ENCODE measurements around the gene RBBP8.

The RBBP8 gene

GRCh38 chr18:22961156-22961555 is 28.0 kb downstream of the RBBP8 start:
- H3K4me3 ChIP-seq (ENCODE audit: low read depth, low read length), result no peak overlapping the region
- no peak for TF ChIP-seq CTCF (IDR thresholded peaks at IDR 0.05; ENCODE audit: insufficient read depth, low read depth, low read length, missing control alignments)
- DNase-seq (ENCODE audit: low read depth), result no peak

- no peak overlapping the region for H3K4me3 ChIP-seq (ENCODE audit: low read depth, low read length)
- no peak for DNase-seq (ENCODE audit: low read depth)
- no peak for TF ChIP-seq CTCF (IDR thresholded peaks at IDR 0.05; ENCODE audit: insufficient read depth, low read depth, low read length, missing control alignments)
Observed at GRCh38 chr18:22962004-22962403, 28.9 kb downstream of the RBBP8 start.

GRCh38 chr18:22964116-22964515 is 31.0 kb downstream of the RBBP8 start:
- no peak for TF ChIP-seq CTCF (IDR thresholded peaks at IDR 0.05; ENCODE audit: insufficient read depth, low read depth, low read length, missing control alignments)
- no peak overlapping the region for H3K4me3 ChIP-seq (ENCODE audit: low read depth, low read length)
- DNase-seq (ENCODE audit: low read depth), result no peak

- no peak for DNase-seq (ENCODE audit: low read depth)
- H3K4me3 ChIP-seq (ENCODE audit: low read depth, low read length), result no peak overlapping the region
- TF ChIP-seq CTCF (IDR thresholded peaks at IDR 0.05; ENCODE audit: insufficient read depth, low read depth, low read length, missing control alignments), result no peak
Observed at GRCh38 chr18:22964722-22965121, 31.6 kb downstream of the RBBP8 start.

- DNase-seq (ENCODE audit: low read depth), result no peak
- no peak overlapping the region for H3K4me3 ChIP-seq (ENCODE audit: low read depth, low read length)
- no peak for TF ChIP-seq CTCF (IDR thresholded peaks at IDR 0.05; ENCODE audit: insufficient read depth, low read depth, low read length, missing control alignments)
Observed at GRCh38 chr18:22971038-22971437, 37.9 kb downstream of the RBBP8 start.

GRCh38 chr18:22974001-22974400 is 40.9 kb downstream of the RBBP8 start:
- TF ChIP-seq CTCF (IDR thresholded peaks at IDR 0.05; ENCODE audit: insufficient read depth, low read depth, low read length, missing control alignments), result no peak
- H3K4me3 ChIP-seq (ENCODE audit: low read depth, low read length), result no peak overlapping the region
- DNase-seq (ENCODE audit: low read depth), result no peak

- H3K4me3 ChIP-seq (ENCODE audit: low read depth, low read length), result no peak overlapping the region
- TF ChIP-seq CTCF (IDR thresholded peaks at IDR 0.05; ENCODE audit: insufficient read depth, low read depth, low read length, missing control alignments), result no peak
- no peak for DNase-seq (ENCODE audit: low read depth)
Observed at GRCh38 chr18:22974707-22975106, 41.6 kb downstream of the RBBP8 start.

Data from GM12865 (cell line).